IMR-90 (cell line): Measurements from ENCODE around the gene NPHP4.

Source experiments
- CHD1 ChIP-seq: IDR thresholded peaks from 2 replicates; pipeline ENCODE4 v1.6.1; 2012; ENCODE audit warnings: low read depth, low read length, improper control_type of control experiment
- CTCF ChIP-seq: conservative IDR thresholded peaks from 2 replicates; pipeline ENCODE4 v1.5.1; 2012; ENCODE audit warnings: mild to moderate bottlenecking, low read depth, low read length, improper control_type of control experiment
- ELK1 ChIP-seq: fragments of 150-350 bp; IDR thresholded peaks from 2 replicates; pipeline ENCODE4 v1.6.1; 2016; ENCODE audit warnings: low read depth, mild to moderate bottlenecking, low read length, moderate library complexity, borderline replicate concordance
- FOS ChIP-seq: fragments of 150-350 bp; IDR thresholded peaks from 2 replicates; pipeline ENCODE4 v1.6.1; 2016; ENCODE audit warnings: low read depth, low read length
- MAZ ChIP-seq: IDR thresholded peaks from 2 replicates; pipeline ENCODE4 v1.6.1; 2012; ENCODE audit warnings: low read depth, mild to moderate bottlenecking, low read length, improper control_type of control experiment, moderate library complexity, borderline replicate concordance
- POLR2A ChIP-seq: IDR thresholded peaks from 2 replicates; pipeline ENCODE4 v1.6.1; 2012; ENCODE audit warnings: mild to moderate bottlenecking, low read depth, low read length
- SMC3 ChIP-seq: fragments of 150-350 bp; IDR thresholded peaks from 2 replicates; pipeline ENCODE4 v1.6.1; 2016; ENCODE audit warnings: low read depth, mild to moderate bottlenecking, antibody characterized with exemption, low read length, moderate library complexity

- TF ChIP-seq CTCF (no peak), FOS (no peak), POLR2A (no peak), MAZ (no peak), SMC3 (no peak), ELK1 (no peak), CHD1 (no peak)
Measured at GRCh38 chr1:5826601-5827000, 165.6 kb downstream of the NPHP4 start.
